NCI-H748 (cell line): Measurements from ENCODE around the gene GPR161.

Experiments used
- DNase-seq: peaks from one replicate; lab custom pipeline; 2025; ENCODE audit not compliant: unreplicated experiment; lab: John Stamatoyannopoulos, UW

Gene GPR161

GRCh38 chr1:168150283-168150682 lies 13.6 kb upstream of the GPR161 start:
- DNase-seq, result no peak

GRCh38 chr1:168148916-168149315 lies 12.2 kb upstream of the GPR161 start:
- no peak for DNase-seq

GRCh38 chr1:168146626-168147025 lies 9.9 kb upstream of the GPR161 start:
- DNase-seq, result no peak

GRCh38 chr1:168146160-168146539 lies 9.4 kb upstream of the GPR161 start:
- no peak for DNase-seq

GRCh38 chr1:168145184-168146159 lies 8.7 kb upstream of the GPR161 start:
- DNase-seq, result peak; percentile 79

- no peak for DNase-seq
Measured at GRCh38 chr1:168141871-168142385, 5.2 kb upstream of the GPR161 start.

- no peak for DNase-seq
Measured at GRCh38 chr1:168139070-168139469, 2.3 kb upstream of the GPR161 start.

- DNase-seq, result no peak
Measured at GRCh38 chr1:168138134-168138533, 1.4 kb upstream of the GPR161 start.

GRCh38 chr1:168137515-168137821 lies 738 bp upstream of the GPR161 start:
- DNase-seq, result no peak

- DNase-seq, result peak; percentile 57
Measured at GRCh38 chr1:168135921-168136708, 615 bp downstream of the GPR161 start.

GRCh38 chr1:168135116-168135920 lies 1.4 kb downstream of the GPR161 start:
- DNase-seq, result peak; percentile 62

GRCh38 chr1:168134642-168135041 lies 2.1 kb downstream of the GPR161 start:
- no peak for DNase-seq

GRCh38 chr1:168134132-168134531 lies 2.6 kb downstream of the GPR161 start:
- DNase-seq, result no peak

- DNase-seq, result no peak
Measured at GRCh38 chr1:168129933-168130332, 6.8 kb downstream of the GPR161 start.

- no peak for DNase-seq
Measured at GRCh38 chr1:168127503-168127902, 9.2 kb downstream of the GPR161 start.

- no peak for DNase-seq
Measured at GRCh38 chr1:168125051-168125450, 11.7 kb downstream of the GPR161 start.

GRCh38 chr1:168121401-168122011 lies 15.2 kb downstream of the GPR161 start:
- no peak for DNase-seq

- DNase-seq, result no peak
Measured at GRCh38 chr1:168119750-168120149, 17.0 kb downstream of the GPR161 start.

- no peak for DNase-seq
Measured at GRCh38 chr1:168116327-168116799, 20.4 kb downstream of the GPR161 start.

- DNase-seq, result no peak
Measured at GRCh38 chr1:168114845-168115244, 21.9 kb downstream of the GPR161 start.
